ENCODE data around the gene RABIF.

DNA sequence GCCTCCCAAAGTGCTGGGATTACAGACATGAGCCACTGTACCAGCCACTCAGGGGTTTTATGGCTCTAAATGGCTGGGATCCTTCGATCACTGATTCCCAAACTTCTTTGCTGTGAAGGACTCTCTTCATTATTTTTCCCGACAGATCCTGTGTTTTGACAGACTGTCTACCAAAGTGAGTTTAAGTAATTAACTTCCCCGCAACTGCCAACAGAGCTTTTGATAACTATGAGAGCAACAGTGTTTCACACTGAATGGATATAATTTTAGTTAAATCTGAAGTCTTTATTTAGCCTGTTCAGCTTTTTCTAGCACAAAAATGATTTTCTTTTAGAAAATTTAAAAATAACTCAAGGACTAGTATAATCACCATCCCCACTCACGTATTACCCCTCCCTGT lies 12.6 kb upstream of the RABIF start:
- TF ChIP-seq, protein P1, sequence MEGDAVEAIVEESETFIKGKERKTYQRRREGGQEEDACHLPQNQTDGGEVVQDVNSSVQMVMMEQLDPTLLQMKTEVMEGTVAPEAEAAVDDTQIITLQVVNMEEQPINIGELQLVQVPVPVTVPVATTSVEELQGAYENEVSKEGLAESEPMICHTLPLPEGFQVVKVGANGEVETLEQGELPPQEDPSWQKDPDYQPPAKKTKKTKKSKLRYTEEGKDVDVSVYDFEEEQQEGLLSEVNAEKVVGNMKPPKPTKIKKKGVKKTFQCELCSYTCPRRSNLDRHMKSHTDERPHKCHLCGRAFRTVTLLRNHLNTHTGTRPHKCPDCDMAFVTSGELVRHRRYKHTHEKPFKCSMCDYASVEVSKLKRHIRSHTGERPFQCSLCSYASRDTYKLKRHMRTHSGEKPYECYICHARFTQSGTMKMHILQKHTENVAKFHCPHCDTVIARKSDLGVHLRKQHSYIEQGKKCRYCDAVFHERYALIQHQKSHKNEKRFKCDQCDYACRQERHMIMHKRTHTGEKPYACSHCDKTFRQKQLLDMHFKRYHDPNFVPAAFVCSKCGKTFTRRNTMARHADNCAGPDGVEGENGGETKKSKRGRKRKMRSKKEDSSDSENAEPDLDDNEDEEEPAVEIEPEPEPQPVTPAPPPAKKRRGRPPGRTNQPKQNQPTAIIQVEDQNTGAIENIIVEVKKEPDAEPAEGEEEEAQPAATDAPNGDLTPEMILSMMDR (IDR thresholded peaks at IDR 0.05; ENCODE audit: insufficient read depth, low read length, poor library complexity, severe bottlenecking) = no peak
- no peak for TF ChIP-seq EZH2phosphoT487 (conservative IDR thresholded peaks at IDR 0.05; ENCODE audit: low read length)

Measured in SU-DHL-6 (cell line).